ENCODE measurements around the gene WDR17.

DNA sequence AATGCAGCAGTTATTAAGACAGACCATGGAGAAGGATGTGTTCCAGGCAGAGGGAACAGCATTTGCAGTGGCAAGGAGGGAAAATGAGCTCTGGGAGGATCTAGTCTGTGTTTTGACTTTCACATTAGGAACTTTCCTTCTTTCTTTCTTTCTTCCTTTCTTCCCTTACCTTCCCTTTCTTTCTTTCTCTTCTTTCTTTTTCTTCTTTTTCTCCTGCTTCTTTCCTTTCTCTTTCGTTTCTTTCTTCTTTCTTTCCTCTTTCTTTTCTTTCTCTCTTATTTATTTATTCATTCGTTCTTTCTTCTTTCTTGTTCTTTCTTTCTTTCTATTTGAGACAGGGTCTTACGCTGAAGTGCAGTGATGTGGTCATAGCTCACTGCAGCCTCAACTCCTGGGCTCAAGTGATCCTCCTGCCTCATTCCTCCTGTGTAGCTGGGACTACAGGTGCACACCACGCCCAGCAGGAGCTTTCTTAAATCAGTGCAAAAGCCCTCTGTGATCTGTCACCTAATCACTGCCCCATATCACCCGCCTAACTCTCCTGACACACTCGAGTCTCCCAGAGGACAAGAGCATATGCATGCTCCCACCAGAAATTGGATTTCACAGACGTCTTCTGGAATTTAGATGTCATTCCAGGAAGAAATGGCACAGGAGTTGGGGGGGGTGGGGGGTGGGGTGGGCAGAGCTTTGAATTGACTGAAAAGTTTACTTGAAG, 145.1 kb downstream of the WDR17 start:
- TF ChIP-seq, protein P1, sequence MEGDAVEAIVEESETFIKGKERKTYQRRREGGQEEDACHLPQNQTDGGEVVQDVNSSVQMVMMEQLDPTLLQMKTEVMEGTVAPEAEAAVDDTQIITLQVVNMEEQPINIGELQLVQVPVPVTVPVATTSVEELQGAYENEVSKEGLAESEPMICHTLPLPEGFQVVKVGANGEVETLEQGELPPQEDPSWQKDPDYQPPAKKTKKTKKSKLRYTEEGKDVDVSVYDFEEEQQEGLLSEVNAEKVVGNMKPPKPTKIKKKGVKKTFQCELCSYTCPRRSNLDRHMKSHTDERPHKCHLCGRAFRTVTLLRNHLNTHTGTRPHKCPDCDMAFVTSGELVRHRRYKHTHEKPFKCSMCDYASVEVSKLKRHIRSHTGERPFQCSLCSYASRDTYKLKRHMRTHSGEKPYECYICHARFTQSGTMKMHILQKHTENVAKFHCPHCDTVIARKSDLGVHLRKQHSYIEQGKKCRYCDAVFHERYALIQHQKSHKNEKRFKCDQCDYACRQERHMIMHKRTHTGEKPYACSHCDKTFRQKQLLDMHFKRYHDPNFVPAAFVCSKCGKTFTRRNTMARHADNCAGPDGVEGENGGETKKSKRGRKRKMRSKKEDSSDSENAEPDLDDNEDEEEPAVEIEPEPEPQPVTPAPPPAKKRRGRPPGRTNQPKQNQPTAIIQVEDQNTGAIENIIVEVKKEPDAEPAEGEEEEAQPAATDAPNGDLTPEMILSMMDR (IDR thresholded peaks at IDR 0.05): no peak
- TF ChIP-seq MXD4 (CRISPR knock-in tag; IDR thresholded peaks at IDR 0.05; ENCODE audit: borderline replicate concordance) (no peak), ZNF263 (CRISPR knock-in tag; IDR thresholded peaks at IDR 0.05; ENCODE audit: low read depth) (no peak), SMAD4 (CRISPR knock-in tag; IDR thresholded peaks at IDR 0.05) (no peak), FOXP1 (CRISPR knock-in tag; IDR thresholded peaks at IDR 0.05; ENCODE audit: borderline replicate concordance) (no peak), ATF1 (CRISPR knock-in tag; IDR thresholded peaks at IDR 0.05) (no peak), JUN (CRISPR knock-in tag; IDR thresholded peaks at IDR 0.05) (no peak)
- TF ChIP-seq, protein P2, sequence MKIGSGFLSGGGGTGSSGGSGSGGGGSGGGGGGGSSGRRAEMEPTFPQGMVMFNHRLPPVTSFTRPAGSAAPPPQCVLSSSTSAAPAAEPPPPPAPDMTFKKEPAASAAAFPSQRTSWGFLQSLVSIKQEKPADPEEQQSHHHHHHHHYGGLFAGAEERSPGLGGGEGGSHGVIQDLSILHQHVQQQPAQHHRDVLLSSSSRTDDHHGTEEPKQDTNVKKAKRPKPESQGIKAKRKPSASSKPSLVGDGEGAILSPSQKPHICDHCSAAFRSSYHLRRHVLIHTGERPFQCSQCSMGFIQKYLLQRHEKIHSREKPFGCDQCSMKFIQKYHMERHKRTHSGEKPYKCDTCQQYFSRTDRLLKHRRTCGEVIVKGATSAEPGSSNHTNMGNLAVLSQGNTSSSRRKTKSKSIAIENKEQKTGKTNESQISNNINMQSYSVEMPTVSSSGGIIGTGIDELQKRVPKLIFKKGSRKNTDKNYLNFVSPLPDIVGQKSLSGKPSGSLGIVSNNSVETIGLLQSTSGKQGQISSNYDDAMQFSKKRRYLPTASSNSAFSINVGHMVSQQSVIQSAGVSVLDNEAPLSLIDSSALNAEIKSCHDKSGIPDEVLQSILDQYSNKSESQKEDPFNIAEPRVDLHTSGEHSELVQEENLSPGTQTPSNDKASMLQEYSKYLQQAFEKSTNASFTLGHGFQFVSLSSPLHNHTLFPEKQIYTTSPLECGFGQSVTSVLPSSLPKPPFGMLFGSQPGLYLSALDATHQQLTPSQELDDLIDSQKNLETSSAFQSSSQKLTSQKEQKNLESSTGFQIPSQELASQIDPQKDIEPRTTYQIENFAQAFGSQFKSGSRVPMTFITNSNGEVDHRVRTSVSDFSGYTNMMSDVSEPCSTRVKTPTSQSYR (CRISPR knock-in tag; IDR thresholded peaks at IDR 0.05): no peak
- TF ChIP-seq, protein P3, sequence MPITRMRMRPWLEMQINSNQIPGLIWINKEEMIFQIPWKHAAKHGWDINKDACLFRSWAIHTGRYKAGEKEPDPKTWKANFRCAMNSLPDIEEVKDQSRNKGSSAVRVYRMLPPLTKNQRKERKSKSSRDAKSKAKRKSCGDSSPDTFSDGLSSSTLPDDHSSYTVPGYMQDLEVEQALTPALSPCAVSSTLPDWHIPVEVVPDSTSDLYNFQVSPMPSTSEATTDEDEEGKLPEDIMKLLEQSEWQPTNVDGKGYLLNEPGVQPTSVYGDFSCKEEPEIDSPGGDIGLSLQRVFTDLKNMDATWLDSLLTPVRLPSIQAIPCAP (CRISPR knock-in tag; IDR thresholded peaks at IDR 0.05): no peak
- TF ChIP-seq, protein P4, sequence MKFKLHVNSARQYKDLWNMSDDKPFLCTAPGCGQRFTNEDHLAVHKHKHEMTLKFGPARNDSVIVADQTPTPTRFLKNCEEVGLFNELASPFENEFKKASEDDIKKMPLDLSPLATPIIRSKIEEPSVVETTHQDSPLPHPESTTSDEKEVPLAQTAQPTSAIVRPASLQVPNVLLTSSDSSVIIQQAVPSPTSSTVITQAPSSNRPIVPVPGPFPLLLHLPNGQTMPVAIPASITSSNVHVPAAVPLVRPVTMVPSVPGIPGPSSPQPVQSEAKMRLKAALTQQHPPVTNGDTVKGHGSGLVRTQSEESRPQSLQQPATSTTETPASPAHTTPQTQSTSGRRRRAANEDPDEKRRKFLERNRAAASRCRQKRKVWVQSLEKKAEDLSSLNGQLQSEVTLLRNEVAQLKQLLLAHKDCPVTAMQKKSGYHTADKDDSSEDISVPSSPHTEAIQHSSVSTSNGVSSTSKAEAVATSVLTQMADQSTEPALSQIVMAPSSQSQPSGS (CRISPR knock-in tag; IDR thresholded peaks at IDR 0.05; ENCODE audit: borderline replicate concordance, low read depth): no peak
- TF ChIP-seq, protein P5, sequence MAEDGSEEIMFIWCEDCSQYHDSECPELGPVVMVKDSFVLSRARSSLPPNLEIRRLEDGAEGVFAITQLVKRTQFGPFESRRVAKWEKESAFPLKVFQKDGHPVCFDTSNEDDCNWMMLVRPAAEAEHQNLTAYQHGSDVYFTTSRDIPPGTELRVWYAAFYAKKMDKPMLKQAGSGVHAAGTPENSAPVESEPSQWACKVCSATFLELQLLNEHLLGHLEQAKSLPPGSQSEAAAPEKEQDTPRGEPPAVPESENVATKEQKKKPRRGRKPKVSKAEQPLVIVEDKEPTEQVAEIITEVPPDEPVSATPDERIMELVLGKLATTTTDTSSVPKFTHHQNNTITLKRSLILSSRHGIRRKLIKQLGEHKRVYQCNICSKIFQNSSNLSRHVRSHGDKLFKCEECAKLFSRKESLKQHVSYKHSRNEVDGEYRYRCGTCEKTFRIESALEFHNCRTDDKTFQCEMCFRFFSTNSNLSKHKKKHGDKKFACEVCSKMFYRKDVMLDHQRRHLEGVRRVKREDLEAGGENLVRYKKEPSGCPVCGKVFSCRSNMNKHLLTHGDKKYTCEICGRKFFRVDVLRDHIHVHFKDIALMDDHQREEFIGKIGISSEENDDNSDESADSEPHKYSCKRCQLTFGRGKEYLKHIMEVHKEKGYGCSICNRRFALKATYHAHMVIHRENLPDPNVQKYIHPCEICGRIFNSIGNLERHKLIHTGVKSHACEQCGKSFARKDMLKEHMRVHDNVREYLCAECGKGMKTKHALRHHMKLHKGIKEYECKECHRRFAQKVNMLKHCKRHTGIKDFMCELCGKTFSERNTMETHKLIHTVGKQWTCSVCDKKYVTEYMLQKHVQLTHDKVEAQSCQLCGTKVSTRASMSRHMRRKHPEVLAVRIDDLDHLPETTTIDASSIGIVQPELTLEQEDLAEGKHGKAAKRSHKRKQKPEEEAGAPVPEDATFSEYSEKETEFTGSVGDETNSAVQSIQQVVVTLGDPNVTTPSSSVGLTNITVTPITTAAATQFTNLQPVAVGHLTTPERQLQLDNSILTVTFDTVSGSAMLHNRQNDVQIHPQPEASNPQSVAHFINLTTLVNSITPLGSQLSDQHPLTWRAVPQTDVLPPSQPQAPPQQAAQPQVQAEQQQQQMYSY (CRISPR knock-in tag; IDR thresholded peaks at IDR 0.05): no peak
